GM12892 (cell line): ENCODE data around the gene PDS5B.

Source experiments
- POLR2A ChIP-seq: IDR thresholded peaks from 2 replicates; pipeline ENCODE4 v1.6.1; 2011; ENCODE audit warnings: low read depth, low read length, control low read depth
- POLR2AphosphoS5 ChIP-seq: IDR thresholded peaks from 2 replicates; pipeline ENCODE4 v1.6.1; 2011; ENCODE audit warnings: low read depth, low read length, control low read depth
- TAF1 ChIP-seq: IDR thresholded peaks from 2 replicates; pipeline ENCODE4 v1.6.1; 2011; ENCODE audit warnings: low read depth, mild to moderate bottlenecking, control low read depth, low read length, borderline replicate concordance

- TF ChIP-seq POLR2AphosphoS5 (no peak), POLR2A (0 out of 2 replicates have a peak, but pooled peaks have one; percentile 39), TAF1 (no peak)
Measured at GRCh38 chr13:32587011-32587810, 959 bp downstream of the PDS5B start.
